ENCODE data around the gene MATR3.

MATR3 gene

GRCh38 chr5:139272471-139273321 lies 20.8 kb upstream of the MATR3 start:
- DNase-seq, result no peak

- DNase-seq, result no peak
Measured at GRCh38 chr5:139273322-139273571, 20.3 kb upstream of the MATR3 start.

GRCh38 chr5:139273572-139274289 lies 19.8 kb upstream of the MATR3 start:
- peak; percentile 85 for DNase-seq

GRCh38 chr5:139275536-139275935 lies 18.0 kb upstream of the MATR3 start:
- no peak for DNase-seq

GRCh38 chr5:139275956-139276355 lies 17.6 kb upstream of the MATR3 start:
- DNase-seq, result no peak

- no peak for DNase-seq
Measured at GRCh38 chr5:139276426-139276825, 17.1 kb upstream of the MATR3 start.

- DNase-seq, result no peak
Measured at GRCh38 chr5:139277171-139277570, 16.4 kb upstream of the MATR3 start.

GRCh38 chr5:139278540-139279274 lies 14.8 kb upstream of the MATR3 start:
- no peak for DNase-seq

GRCh38 chr5:139282197-139282557 lies 11.4 kb upstream of the MATR3 start:
- DNase-seq, result no peak

- DNase-seq, result no peak
Measured at GRCh38 chr5:139283252-139284166, 10.0 kb upstream of the MATR3 start.

- no peak for DNase-seq
Measured at GRCh38 chr5:139284295-139284694, 9.2 kb upstream of the MATR3 start.

GRCh38 chr5:139285651-139286392 lies 7.7 kb upstream of the MATR3 start:
- no peak for DNase-seq

- no peak for DNase-seq
Measured at GRCh38 chr5:139287890-139288635, 5.5 kb upstream of the MATR3 start.

- DNase-seq, result no peak
Measured at GRCh38 chr5:139291051-139291450, 2.5 kb upstream of the MATR3 start.

- DNase-seq, result no peak
Measured at GRCh38 chr5:139293202-139293506, 386 bp upstream of the MATR3 start.

GRCh38 chr5:139294374-139295165 lies 1.0 kb downstream of the MATR3 start:
- DNase-seq, result peak; percentile 89

GRCh38 chr5:139295346-139296057 lies 2.0 kb downstream of the MATR3 start:
- peak; percentile 39 for DNase-seq

- no peak for DNase-seq
Measured at GRCh38 chr5:139296198-139296597, 2.7 kb downstream of the MATR3 start.

GRCh38 chr5:139296862-139297326 lies 3.4 kb downstream of the MATR3 start:
- no peak for DNase-seq
